GM12878 (cell line): ENCODE data around the gene PRSS36.

Experiments used
- CHD1 ChIP-seq: IDR thresholded peaks from 2 replicates; pipeline ENCODE4 v1.6.1; 2012; ENCODE audit warnings: low read depth, low read length, improper control_type of control experiment
- CHD2 ChIP-seq: IDR thresholded peaks from 2 replicates; pipeline ENCODE4 v1.6.1; 2011; ENCODE audit warnings: low read depth, low read length, improper control_type of control experiment, borderline replicate concordance
- CTCF ChIP-seq, 3 experiments: IDR thresholded peaks in 2 of 3; conservative IDR thresholded peaks in 1 of 3; 2 replicates each; pipeline ENCODE4 v1.5.1; 2011; ENCODE audit warnings: low read depth in 3 of 3, low read length in 3 of 3, mild to moderate bottlenecking in 3 of 3, control low read depth in 2 of 3, moderate library complexity in 2 of 3, inconsistent platforms in 1 of 3, mixed read lengths in 1 of 3; ENCODE audit not compliant: control insufficient read depth in 2 of 3, insufficient read depth in 1 of 3; ENCODE audit errors: extremely low read depth in 1 of 3
- NBN ChIP-seq: fragments of 450-650 bp; IDR thresholded peaks from 2 replicates; pipeline ENCODE4 v1.6.1; 2016
- USF2 ChIP-seq: IDR thresholded peaks from 2 replicates; pipeline ENCODE4 v1.6.1; 2011; ENCODE audit warnings: low read depth, low read length, improper control_type of control experiment, borderline replicate concordance
- ZNF217 ChIP-seq: fragments of 450-650 bp; IDR thresholded peaks from 2 replicates; pipeline ENCODE4 v1.6.1; 2017; ENCODE audit warnings: antibody characterized with exemption, mild to moderate bottlenecking

GRCh38 chr16:31130336-31130891, 19.5 kb downstream of the PRSS36 start:
- no peak for TF ChIP-seq CHD2
- no peak for TF ChIP-seq NBN
- TF ChIP-seq USF2: no peak
- TF ChIP-seq CTCF (IDR thresholded peaks at IDR 0.05 in 2 of 3, conservative IDR thresholded peaks at IDR 0.05 in 1 of 3; ENCODE audit: control insufficient read depth in 2 of 3, extremely low read depth in 1 of 3, insufficient read depth in 1 of 3, low read depth in 3 of 3, low read length in 3 of 3): no peak
- no peak for TF ChIP-seq CHD1
- no peak for TF ChIP-seq ZNF217
